HEK293T (cell line): Measurements from ENCODE around the gene PKIB.

Source experiments
- ARNT ChIP-seq: fragments of 450-650 bp; IDR thresholded peaks from 2 replicates; pipeline ENCODE4 v1.6.1; 2017; ENCODE audit warnings: mild to moderate bottlenecking
- BHLHE40 ChIP-seq: fragments of 450-650 bp; IDR thresholded peaks from 2 replicates; pipeline ENCODE4 v1.6.1; 2016; ENCODE audit warnings: mild to moderate bottlenecking, moderate library complexity, borderline replicate concordance
- ELF4 ChIP-seq: fragments of 450-650 bp; IDR thresholded peaks from 2 replicates; pipeline ENCODE4 v1.6.1; 2017; ENCODE audit warnings: antibody characterized with exemption
- FOXA1 ChIP-seq: fragments of 450-650 bp; IDR thresholded peaks from 2 replicates; pipeline ENCODE4 v1.6.1; 2016; ENCODE audit warnings: mild to moderate bottlenecking
- HDGF ChIP-seq: fragments of 450-650 bp; IDR thresholded peaks from 2 replicates; pipeline ENCODE4 v1.6.1; 2017; ENCODE audit warnings: antibody characterized with exemption, borderline replicate concordance
- L3MBTL2 ChIP-seq: fragments of 450-650 bp; conservative IDR thresholded peaks from 2 replicates; pipeline ENCODE4 v1.6.1; 2016; ENCODE audit warnings: mild to moderate bottlenecking
- LEF1 ChIP-seq: fragments of 450-650 bp; IDR thresholded peaks from 2 replicates; pipeline ENCODE4 v1.6.1; 2017; ENCODE audit warnings: mild to moderate bottlenecking, borderline replicate concordance
- PKNOX1 ChIP-seq: fragments of 450-650 bp; IDR thresholded peaks from 2 replicates; pipeline ENCODE4 v1.6.1; 2016
- SP1 ChIP-seq: fragments of 450-650 bp; IDR thresholded peaks from 2 replicates; pipeline ENCODE4 v1.6.1; 2017
- TARDBP ChIP-seq: fragments of 450-650 bp; IDR thresholded peaks from 2 replicates; pipeline ENCODE4 v1.6.1; 2016
- ZNF384 ChIP-seq: fragments of 450-650 bp; IDR thresholded peaks from 2 replicates; pipeline ENCODE4 v1.6.1; 2016

- TF ChIP-seq HDGF: no peak
- no peak for TF ChIP-seq SP1
- TF ChIP-seq BHLHE40: no peak
- TF ChIP-seq ARNT: no peak
- no peak for TF ChIP-seq LEF1
- no peak for TF ChIP-seq TARDBP
- TF ChIP-seq FOXA1: no peak
- no peak for TF ChIP-seq ZNF384
- TF ChIP-seq PKNOX1: no peak
- TF ChIP-seq L3MBTL2: no peak
- TF ChIP-seq ELF4: no peak
Measured at GRCh38 chr6:122695188-122695587, 85.0 kb downstream of the PKIB start.
